Subcutaneous adipose tissue (tissue), 4 donors: ENCODE results near the gene ARL9. TPM values are rescaled to one million over a fixed set of nuclear protein-coding genes. Genes with fewer than 3 reads are reported as not detected.

Source experiments
- CTCF ChIP-seq: fragments of 450-650 bp; IDR thresholded peaks from one replicate; pipeline ENCODE4 v1.5.1; 2016; ENCODE audit warnings: low read depth, mild to moderate bottlenecking, control low read depth, antibody characterized with exemption, moderate library complexity
- total RNA-seq, 4 donors: library from RNA; depleted of rRNA; stranded (reverse); fragments of >200 nt; gene quantifications; one replicate each; pipeline ENCODE4 v1.1.0, GENCODE V29; 2016

ARL9 gene
- total RNA-seq, 4 donors from 2014 or later = not detected

GRCh38 chr4:56535915-56536314 lies 30.3 kb downstream of the ARL9 start:
- TF ChIP-seq CTCF = no peak

GRCh38 chr4:56537147-56537546 lies 31.6 kb downstream of the ARL9 start:
- TF ChIP-seq CTCF = no peak

- no peak for TF ChIP-seq CTCF
These were observed 35.2 kb downstream of the ARL9 start for GRCh38 chr4:56540826-56541225.

GRCh38 chr4:56544573-56545131 lies 39.1 kb downstream of the ARL9 start:
- TF ChIP-seq CTCF = no peak

GRCh38 chr4:56550642-56551041 lies 45.1 kb downstream of the ARL9 start:
- no peak for TF ChIP-seq CTCF

- TF ChIP-seq CTCF = no peak
These were observed 45.9 kb downstream of the ARL9 start for GRCh38 chr4:56551516-56551915.

- no peak for TF ChIP-seq CTCF
These were observed 46.7 kb downstream of the ARL9 start for GRCh38 chr4:56552273-56552672.

GRCh38 chr4:56570041-56570440 lies 64.5 kb downstream of the ARL9 start:
- TF ChIP-seq CTCF = no peak
